Progenitor cell of endocrine pancreas (in vitro differentiated cells): ENCODE data around the gene ADNP2. TPM values are rescaled to one million over a fixed set of nuclear protein-coding genes. Genes with fewer than 3 reads are reported as not detected.

Experiments
- DNase-seq: peaks from one replicate; pipeline ENCODE4 v3.0.0; 2021; ENCODE audit warnings: low spot score; ENCODE audit not compliant: unreplicated experiment
- H3K27ac Mint-ChIP-seq: 2 replicates; pipeline ENCODE4 v1.8.0; 2021; ENCODE audit warnings: mild to moderate bottlenecking, moderate library complexity, mixed read lengths
- H3K27me3 Mint-ChIP-seq: 2 replicates; pipeline ENCODE4 v1.8.0; 2021; ENCODE audit warnings: mixed read lengths
- H3K36me3 Mint-ChIP-seq: 2 replicates; pipeline ENCODE4 v1.8.0; 2022; ENCODE audit warnings: mixed read lengths; ENCODE audit not compliant: insufficient read depth
- H3K4me1 Mint-ChIP-seq: 2 replicates; pipeline ENCODE4 v1.8.0; 2021; ENCODE audit warnings: low read depth, mixed read lengths
- H3K4me3 Mint-ChIP-seq: 2 replicates; pipeline ENCODE4 v1.8.0; 2021; ENCODE audit warnings: low read depth, mild to moderate bottlenecking, moderate library complexity, mixed read lengths
- H3K9me3 Mint-ChIP-seq: 2 replicates; pipeline ENCODE4 v1.8.0; 2021; ENCODE audit warnings: low read depth, mixed read lengths
- total RNA-seq: library from RNA; stranded (reverse); gene quantifications from 2 replicates; pipeline ENCODE4 v1.2.1, GENCODE V29; 2021
- TF ChIP-seq, protein P1 (sequence below): fragments of 200-600 bp; sonication (generic); IDR thresholded peaks from one replicate; pipeline ENCODE4 v1.5.0; 2021; ENCODE audit warnings: antibody characterized with exemption, mild to moderate bottlenecking; ENCODE audit not compliant: unreplicated experiment

Gene ADNP2
- total RNA-seq, 1 donor from 2014 or later: 31.8 TPM

DNA sequence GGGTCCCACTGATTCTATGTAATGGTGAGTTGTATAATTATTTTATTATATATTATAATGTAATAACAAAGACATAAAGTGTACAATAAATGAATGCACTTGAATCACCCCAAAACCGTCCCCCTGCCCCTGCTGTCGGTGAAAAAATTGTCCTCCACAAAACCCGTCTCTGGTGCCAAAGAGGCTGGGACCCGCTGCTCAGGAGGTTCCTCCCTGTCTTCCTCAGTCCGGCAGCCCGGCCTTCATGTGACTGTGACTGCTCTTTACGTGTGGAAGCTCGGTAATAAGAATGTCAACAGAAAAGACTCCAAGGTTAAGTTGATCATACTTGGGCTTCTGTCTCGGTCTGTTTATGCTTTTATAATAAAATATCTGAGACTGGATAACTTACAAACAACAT, 32.7 kb upstream of the ADNP2 start:
- no peaks in the 10 kb centered on the region for H3K4me1 Mint-ChIP-seq
- TF ChIP-seq, protein P1, sequence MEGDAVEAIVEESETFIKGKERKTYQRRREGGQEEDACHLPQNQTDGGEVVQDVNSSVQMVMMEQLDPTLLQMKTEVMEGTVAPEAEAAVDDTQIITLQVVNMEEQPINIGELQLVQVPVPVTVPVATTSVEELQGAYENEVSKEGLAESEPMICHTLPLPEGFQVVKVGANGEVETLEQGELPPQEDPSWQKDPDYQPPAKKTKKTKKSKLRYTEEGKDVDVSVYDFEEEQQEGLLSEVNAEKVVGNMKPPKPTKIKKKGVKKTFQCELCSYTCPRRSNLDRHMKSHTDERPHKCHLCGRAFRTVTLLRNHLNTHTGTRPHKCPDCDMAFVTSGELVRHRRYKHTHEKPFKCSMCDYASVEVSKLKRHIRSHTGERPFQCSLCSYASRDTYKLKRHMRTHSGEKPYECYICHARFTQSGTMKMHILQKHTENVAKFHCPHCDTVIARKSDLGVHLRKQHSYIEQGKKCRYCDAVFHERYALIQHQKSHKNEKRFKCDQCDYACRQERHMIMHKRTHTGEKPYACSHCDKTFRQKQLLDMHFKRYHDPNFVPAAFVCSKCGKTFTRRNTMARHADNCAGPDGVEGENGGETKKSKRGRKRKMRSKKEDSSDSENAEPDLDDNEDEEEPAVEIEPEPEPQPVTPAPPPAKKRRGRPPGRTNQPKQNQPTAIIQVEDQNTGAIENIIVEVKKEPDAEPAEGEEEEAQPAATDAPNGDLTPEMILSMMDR: no peak

DNA sequence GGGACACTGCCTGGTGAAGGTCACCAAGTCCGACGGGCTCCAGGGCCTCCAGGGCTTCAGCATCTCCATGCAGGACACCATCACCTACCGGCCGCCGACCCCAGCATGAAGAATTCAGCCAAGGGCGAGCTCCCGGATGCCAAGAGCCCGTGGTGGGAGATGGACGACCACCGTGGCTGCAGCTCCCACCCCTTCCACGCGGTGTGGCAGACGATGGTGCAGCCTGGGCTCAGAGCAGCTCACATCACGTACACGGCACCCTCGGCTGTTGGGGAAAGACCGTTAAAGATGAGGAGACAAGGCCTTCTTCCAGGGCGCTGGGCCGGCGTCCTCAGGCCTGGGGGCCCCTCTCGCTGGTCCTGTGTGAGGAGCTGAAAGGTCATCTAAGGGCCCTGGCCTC, 31.2 kb upstream of the ADNP2 start:
- H3K27me3 Mint-ChIP-seq: no peaks in the 10 kb centered on the region
- TF ChIP-seq, protein P1: no peak
- peaks cover 7% of the 10 kb centered on the region for H3K36me3 Mint-ChIP-seq
- DNase-seq: no peak
- peaks cover 8% of the 10 kb centered on the region for H3K9me3 Mint-ChIP-seq
- H3K4me1 Mint-ChIP-seq: no peaks in the 10 kb centered on the region
- no peak overlapping the region for H3K4me3 Mint-ChIP-seq
- no peak overlapping the region for H3K27ac Mint-ChIP-seq

More for the DNA sequence above, 32.7 kb upstream of the ADNP2 start:
- H3K27ac Mint-ChIP-seq: no peak overlapping the region
- H3K27me3 Mint-ChIP-seq: no peaks in the 10 kb centered on the region
- H3K36me3 Mint-ChIP-seq: peaks cover 7% of the 10 kb centered on the region
- DNase-seq: no peak
- H3K4me3 Mint-ChIP-seq: no peak overlapping the region
- H3K9me3 Mint-ChIP-seq: peaks cover 8% of the 10 kb centered on the region

DNA sequence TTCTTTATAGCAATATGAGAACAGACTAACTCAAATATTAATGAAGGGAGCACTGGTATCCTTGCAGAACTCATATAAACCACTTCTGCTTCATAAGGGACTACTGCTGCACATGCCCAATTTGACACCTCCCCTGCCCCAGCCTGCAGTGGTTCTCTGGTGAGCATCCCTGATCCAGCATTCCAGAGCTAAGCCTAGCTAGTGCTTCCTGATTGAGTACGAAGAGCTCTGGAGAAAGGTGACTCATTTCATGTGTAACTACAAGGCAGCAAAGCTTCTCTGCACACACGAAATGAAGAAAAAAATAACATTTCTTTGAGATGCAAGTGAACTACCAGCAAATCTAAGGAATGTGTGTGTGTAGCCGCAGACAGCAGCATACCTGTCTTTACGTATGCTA, 22.8 kb upstream of the ADNP2 start:
- no peaks in the 10 kb centered on the region for H3K4me1 Mint-ChIP-seq
- no peak for DNase-seq
- H3K36me3 Mint-ChIP-seq: peaks cover 4% of the 10 kb centered on the region
- H3K9me3 Mint-ChIP-seq: peaks cover 36% of the 10 kb centered on the region
- TF ChIP-seq, protein P1: no peak
- no peak overlapping the region for H3K4me3 Mint-ChIP-seq
- H3K27me3 Mint-ChIP-seq: no peaks in the 10 kb centered on the region
- no peak overlapping the region for H3K27ac Mint-ChIP-seq

DNA sequence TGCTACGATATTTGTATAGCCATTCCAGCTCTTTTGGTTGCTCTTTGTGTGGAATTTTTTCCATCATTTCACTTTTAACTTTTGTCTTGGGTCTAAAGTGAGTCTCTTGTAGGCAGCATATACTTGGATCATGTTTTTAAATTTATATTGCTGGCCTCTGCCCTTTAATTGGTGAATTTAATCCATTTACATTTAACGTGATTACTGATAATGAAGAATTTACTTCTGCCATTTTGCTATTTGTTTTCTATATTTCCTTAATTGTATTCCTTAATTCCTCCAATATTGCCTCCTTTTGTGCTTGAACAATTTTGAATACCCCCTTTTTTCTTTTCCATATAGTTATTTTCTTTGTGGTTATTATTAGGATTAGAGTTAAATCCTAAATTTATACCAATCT, 21.0 kb upstream of the ADNP2 start:
- no peaks in the 10 kb centered on the region for H3K4me1 Mint-ChIP-seq
- no peak for DNase-seq
- peaks cover 42% of the 10 kb centered on the region for H3K9me3 Mint-ChIP-seq
- no peaks in the 10 kb centered on the region for H3K27me3 Mint-ChIP-seq
- no peak overlapping the region for H3K27ac Mint-ChIP-seq
- peaks cover 4% of the 10 kb centered on the region for H3K36me3 Mint-ChIP-seq
- TF ChIP-seq, protein P1: no peak
- H3K4me3 Mint-ChIP-seq: no peak overlapping the region

DNA sequence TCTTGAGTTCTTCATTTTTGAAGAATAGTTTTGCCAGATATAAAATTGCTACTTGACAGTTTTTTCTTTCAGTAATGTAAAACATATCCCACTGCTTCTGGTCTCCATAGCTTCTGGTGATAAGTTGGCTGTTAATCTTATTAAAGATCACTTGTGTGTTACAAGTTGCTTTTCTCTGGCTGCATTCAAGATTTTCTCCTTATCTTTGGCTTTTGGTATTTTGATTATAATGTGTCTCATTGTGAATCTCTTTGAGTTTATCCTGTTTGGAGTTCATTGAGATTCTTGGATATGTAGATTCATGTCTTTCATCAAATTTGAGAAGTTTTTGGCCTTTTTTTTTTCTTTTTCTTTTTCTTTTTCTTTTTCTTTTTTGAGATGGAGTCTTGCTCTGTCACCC, 20.2 kb upstream of the ADNP2 start:
- DNase-seq: no peak
- peaks cover 42% of the 10 kb centered on the region for H3K9me3 Mint-ChIP-seq
- H3K4me1 Mint-ChIP-seq: no peaks in the 10 kb centered on the region
- TF ChIP-seq, protein P1: no peak
- H3K27ac Mint-ChIP-seq: no peak overlapping the region
- H3K36me3 Mint-ChIP-seq: peaks cover 4% of the 10 kb centered on the region
- H3K27me3 Mint-ChIP-seq: no peaks in the 10 kb centered on the region
- H3K4me3 Mint-ChIP-seq: no peak overlapping the region
